Choroid plexus epithelial cell (primary cell): ENCODE measurements around the gene SYTL3.

ENCODE experiments used
- DNase-seq: peaks from one replicate; pipeline ENCODE4 v3.0.0-alpha.2; 2010; ENCODE audit warnings: low read depth
- H3K4me3 ChIP-seq: 2 replicates; pipeline ENCODE4 v1.5.1; 2011; ENCODE audit warnings: low read depth, mild to moderate bottlenecking, control low read depth, low read length, moderate library complexity
- CTCF ChIP-seq: conservative IDR thresholded peaks from 2 replicates; pipeline ENCODE4 v1.5.1; 2011; ENCODE audit warnings: low read depth, mild to moderate bottlenecking, control low read depth, inconsistent platforms, low read length, moderate library complexity

Gene SYTL3

GRCh38 chr6:158626360-158627167 lies 23.3 kb upstream of the SYTL3 start:
- TF ChIP-seq CTCF: no peak
- H3K4me3 ChIP-seq: no peak overlapping the region

GRCh38 chr6:158627168-158627939 lies 22.5 kb upstream of the SYTL3 start:
- no peak overlapping the region for H3K4me3 ChIP-seq
- TF ChIP-seq CTCF: no peak
- DNase-seq: no peak

More at GRCh38 chr6:158626360-158627167, 23.3 kb upstream of the SYTL3 start:
- no peak for DNase-seq

- no peak for DNase-seq
- no peak for TF ChIP-seq CTCF
- no peak overlapping the region for H3K4me3 ChIP-seq
Observed at GRCh38 chr6:158627940-158628211, 22.0 kb upstream of the SYTL3 start.

- DNase-seq: no peak
- no peak for TF ChIP-seq CTCF
- H3K4me3 ChIP-seq: no peak overlapping the region
Observed at GRCh38 chr6:158628542-158628941, 21.3 kb upstream of the SYTL3 start.

GRCh38 chr6:158629367-158630221 lies 20.3 kb upstream of the SYTL3 start:
- no peak for DNase-seq
- no peak overlapping the region for H3K4me3 ChIP-seq
- peak; percentile 27 for TF ChIP-seq CTCF

- no peak overlapping the region for H3K4me3 ChIP-seq
- peak; percentile 59 for DNase-seq
- TF ChIP-seq CTCF: peak; percentile 15
Observed at GRCh38 chr6:158630938-158631616, 18.8 kb upstream of the SYTL3 start.
